Measurements from ENCODE around the gene C1QC. TPM values are rescaled to one million over a fixed set of nuclear protein-coding genes. Genes with fewer than 3 reads are reported as not detected.

Gene C1QC
- total RNA-seq, 1 experiment from 2014 or later: not detected

- Histone ChIP-seq H3K4me1 (ENCODE audit: insufficient read depth, low read length) (peaks cover 7% of the 10 kb centered on the region; the same call in 1 of the 2 replicates), H3K27ac (ENCODE audit: insufficient read length, low read depth, low read length) (no peak overlapping the region), H3K9ac (ENCODE audit: extremely low read depth, insufficient read length, low read length) (no peak overlapping the region), H4K5ac (ENCODE audit: insufficient read length, low read depth, low read length) (no peak overlapping the region), H3K4me2 (ENCODE audit: insufficient read depth, insufficient read length, low read length) (no peak overlapping the region), H4K20me1 (ENCODE audit: control insufficient read depth, insufficient read depth, insufficient read length) (no peaks in the 10 kb centered on the region), H3K23ac (ENCODE audit: insufficient read length, low read depth, low read length) (no peak overlapping the region), H2BK120ac (ENCODE audit: low read depth, low read length, poor library complexity, severe bottlenecking) (no peak overlapping the region), H2BK20ac (ENCODE audit: low read depth, low read length, poor library complexity, severe bottlenecking) (no peak overlapping the region), H3K9me3 (ENCODE audit: control insufficient read depth, low read depth, low read length) (no peaks in the 10 kb centered on the region), H4K8ac (replicated peaks; ENCODE audit: insufficient read length, low read depth, low read length) (no peak overlapping the region), H3K79me1 (ENCODE audit: insufficient read depth, low read depth, low read length, poor library complexity, severe bottlenecking) (no peaks in the 10 kb centered on the region), H2BK15ac (ENCODE audit: low read depth, low read length) (no peak overlapping the region), H2BK5ac (ENCODE audit: insufficient read length, low read length) (no peak overlapping the region), H2BK12ac (ENCODE audit: insufficient read length, low read depth, low read length) (no peak overlapping the region), H2AK5ac (ENCODE audit: insufficient read length, low read length) (no peak overlapping the region), H3K79me2 (ENCODE audit: insufficient read depth, low read length) (no peaks in the 10 kb centered on the region), H3K27me3 (ENCODE audit: insufficient read depth, low read length) (no peaks in the 10 kb centered on the region), H3K23me2 (ENCODE audit: insufficient read length, low read depth, low read length, poor library complexity, severe bottlenecking) (no peaks in the 10 kb centered on the region), H3T11ph (ENCODE audit: low read length) (no peak overlapping the region), H3K14ac (ENCODE audit: insufficient read depth, low read length) (no peak overlapping the region), H3K56ac (ENCODE audit: insufficient read length, low read depth, low read length) (no peak overlapping the region), H2AFZ (ENCODE audit: low read length) (no peak overlapping the region), H3K4ac (ENCODE audit: low read depth, low read length) (no peak overlapping the region), H4K91ac (ENCODE audit: insufficient read length, low read depth, low read length) (no peak overlapping the region), H3K18ac (ENCODE audit: insufficient read length, low read depth, low read length) (no peak overlapping the region)
- H3K4me1 Mint-ChIP-seq: peaks cover 0 to 13% of the 10 kb centered on the region in 2 experiments; a peak in 3 of 4 replicates
- H3K4me3 Mint-ChIP-seq: no peak overlapping the region
- no peak for TF ChIP-seq CTCF (conservative IDR thresholded peaks at IDR 0.05)
- H3K36me3 Mint-ChIP-seq (ENCODE audit: insufficient read depth in 1 of 3, low read depth in 3 of 3): no peaks in the 10 kb centered on the region
- no CpG with 5 or more reads among the region's 37 CpGs for WGBS (ENCODE audit: extremely low coverage, insufficient read length, low lambda C conversion rate)
- peaks cover 3% of the 10 kb centered on the region; the same call in 1 of the 2 replicates for H3K27me3 Mint-ChIP-seq (ENCODE audit: low read depth)
- H3K27ac Mint-ChIP-seq: no peak overlapping the region
- DNase-seq: no peak
- H3K9me3 Mint-ChIP-seq: no peaks in the 10 kb centered on the region
Measured at GRCh38 chr1:22676916-22677583, 33.6 kb downstream of the C1QC start.

All from H9 (cell line).